ENCODE measurements around the gene KHDC4.

The KHDC4 gene

GRCh38 chr1:155889566-155889965, 44.6 kb downstream of the KHDC4 start:
- intact Hi-C loops (cut with DNase I): no loop called here
- DNase-seq: no peak

GRCh38 chr1:155888481-155888880, 45.7 kb downstream of the KHDC4 start:
- no peak for DNase-seq
- intact Hi-C loops (cut with DNase I): no loop called here

- intact Hi-C loops (cut with DNase I): no loop called here
- DNase-seq: no peak
Measured at GRCh38 chr1:155884982-155885381, 49.2 kb downstream of the KHDC4 start.

GRCh38 chr1:155884031-155884960, 49.9 kb downstream of the KHDC4 start:
- no peak for DNase-seq
- intact Hi-C loops (cut with DNase I): no loop called here

GRCh38 chr1:155882766-155883165, 51.4 kb downstream of the KHDC4 start:
- no peak for DNase-seq
- intact Hi-C loops (cut with DNase I): no loop called here

GRCh38 chr1:155882235-155882634, 52.0 kb downstream of the KHDC4 start:
- DNase-seq: no peak
- intact Hi-C loops (cut with DNase I): no loop called here

- intact Hi-C loops (cut with DNase I): no loop called here
Measured at GRCh38 chr1:155880950-155881349, 53.3 kb downstream of the KHDC4 start.

GRCh38 chr1:155880251-155880650, 54.0 kb downstream of the KHDC4 start:
- intact Hi-C loops (cut with DNase I): no loop called here

More at GRCh38 chr1:155880950-155881349, 53.3 kb downstream of the KHDC4 start:
- DNase-seq: no peak

GRCh38 chr1:155877945-155878344, 56.3 kb downstream of the KHDC4 start:
- intact Hi-C loops (cut with DNase I): no loop called here

More at GRCh38 chr1:155880251-155880650, 54.0 kb downstream of the KHDC4 start:
- peak in 16 of 42 donors; percentile 19 to 67 (median 38) for DNase-seq

GRCh38 chr1:155873860-155874259, 60.4 kb downstream of the KHDC4 start:
- intact Hi-C loops (cut with DNase I): loop anchor here (5.0 kb wide), 1 partner anchor 38 kb away; the partner anchor contains the start of gene RIT1
- no peak for DNase-seq

More at GRCh38 chr1:155877945-155878344, 56.3 kb downstream of the KHDC4 start:
- no peak for DNase-seq

- peak; percentile 26 to 87 (median 65) for DNase-seq
- intact Hi-C loops (cut with DNase I): loop anchor here (5.0 kb wide), 1 partner anchor 40 kb away; the partner anchor contains the start of gene RIT1
Measured at GRCh38 chr1:155872527-155872926, 61.7 kb downstream of the KHDC4 start.

- DNase-seq: peak; percentile 79 to 98 (median 93)
- intact Hi-C loops (cut with DNase I): loop anchor here (1.0 to 5.0 kb wide), 2 partner anchors 11 to 41 kb away; partner anchors contain the start of gene RIT1
Measured at GRCh38 chr1:155871390-155871789, 62.8 kb downstream of the KHDC4 start.

GRCh38 chr1:155867766-155868165, 66.4 kb downstream of the KHDC4 start:
- no peak for DNase-seq
- intact Hi-C loops (cut with DNase I): no loop called here

GRCh38 chr1:155864393-155864792, 69.8 kb downstream of the KHDC4 start:
- no peak for DNase-seq
- intact Hi-C loops (cut with DNase I): loop anchor here (5.0 kb wide), 1 partner anchor 68 kb away; the partner anchor contains the start of gene KHDC4
